Liver (tissue), 3 donors: Measurements from ENCODE around the gene SLC5A12.

ENCODE experiments used
- EGR1 ChIP-seq, 2 donors: IDR thresholded peaks; 2 replicates each; pipeline ENCODE4 v1.6.1; 2016 to 2018; ENCODE audit warnings: antibody characterized with exemption in 2 of 2, low read depth in 2 of 2
- FOXA1 ChIP-seq: IDR thresholded peaks from 2 replicates; pipeline ENCODE4 v1.6.1; 2016; ENCODE audit warnings: antibody characterized with exemption
- GABPA ChIP-seq, 2 donors: IDR thresholded peaks in 1 of 2; conservative IDR thresholded peaks in 1 of 2; 2 replicates each; pipeline ENCODE4 v1.6.1; 2016; ENCODE audit warnings: antibody characterized with exemption in 2 of 2, mild to moderate bottlenecking in 1 of 2, moderate library complexity in 1 of 2
- HNF4G ChIP-seq: IDR thresholded peaks from 2 replicates; pipeline ENCODE4 v1.6.1; 2016; ENCODE audit warnings: antibody characterized with exemption
- RAD21 ChIP-seq, 2 donors: IDR thresholded peaks; 2 replicates each; pipeline ENCODE4 v1.6.1; 2016; ENCODE audit warnings: antibody characterized with exemption in 2 of 2, mild to moderate bottlenecking in 2 of 2
- TAF1 ChIP-seq: conservative IDR thresholded peaks from 2 replicates; pipeline ENCODE4 v1.6.1; 2016; ENCODE audit warnings: antibody characterized with exemption, mild to moderate bottlenecking
- YY1 ChIP-seq: IDR thresholded peaks from 2 replicates; pipeline ENCODE4 v1.6.1; 2016; ENCODE audit warnings: antibody characterized with exemption, mild to moderate bottlenecking
- ZBTB33 ChIP-seq: IDR thresholded peaks from 2 replicates; pipeline ENCODE4 v1.6.1; 2016; ENCODE audit warnings: antibody characterized with exemption
- TF ChIP-seq, protein P1 (sequence below): fragments of 150-350 bp; IDR thresholded peaks from 2 replicates; pipeline ENCODE4 v1.5.1; 2017; ENCODE audit warnings: improper control_type of control experiment, low read depth, low read length; ENCODE audit not compliant: missing input control
- TF ChIP-seq, protein P2 (sequence below): IDR thresholded peaks from 2 replicates; pipeline ENCODE4 v1.6.1; 2016; ENCODE audit warnings: antibody characterized with exemption, mild to moderate bottlenecking
- TF ChIP-seq, protein P3 (sequence below): IDR thresholded peaks from 2 replicates; pipeline ENCODE4 v1.6.1; 2016; ENCODE audit warnings: antibody characterized with exemption
- TF ChIP-seq, protein P4 (sequence below): IDR thresholded peaks from 2 replicates; pipeline ENCODE4 v1.6.1; 2016; ENCODE audit warnings: antibody characterized with exemption
- donor health status: healthy.
- donor health status: healthy.

GRCh38 chr11:26702406-26702805 lies 19.5 kb downstream of the SLC5A12 start:
- TF ChIP-seq, protein P1, sequence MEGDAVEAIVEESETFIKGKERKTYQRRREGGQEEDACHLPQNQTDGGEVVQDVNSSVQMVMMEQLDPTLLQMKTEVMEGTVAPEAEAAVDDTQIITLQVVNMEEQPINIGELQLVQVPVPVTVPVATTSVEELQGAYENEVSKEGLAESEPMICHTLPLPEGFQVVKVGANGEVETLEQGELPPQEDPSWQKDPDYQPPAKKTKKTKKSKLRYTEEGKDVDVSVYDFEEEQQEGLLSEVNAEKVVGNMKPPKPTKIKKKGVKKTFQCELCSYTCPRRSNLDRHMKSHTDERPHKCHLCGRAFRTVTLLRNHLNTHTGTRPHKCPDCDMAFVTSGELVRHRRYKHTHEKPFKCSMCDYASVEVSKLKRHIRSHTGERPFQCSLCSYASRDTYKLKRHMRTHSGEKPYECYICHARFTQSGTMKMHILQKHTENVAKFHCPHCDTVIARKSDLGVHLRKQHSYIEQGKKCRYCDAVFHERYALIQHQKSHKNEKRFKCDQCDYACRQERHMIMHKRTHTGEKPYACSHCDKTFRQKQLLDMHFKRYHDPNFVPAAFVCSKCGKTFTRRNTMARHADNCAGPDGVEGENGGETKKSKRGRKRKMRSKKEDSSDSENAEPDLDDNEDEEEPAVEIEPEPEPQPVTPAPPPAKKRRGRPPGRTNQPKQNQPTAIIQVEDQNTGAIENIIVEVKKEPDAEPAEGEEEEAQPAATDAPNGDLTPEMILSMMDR, result no peak
- no peak for TF ChIP-seq YY1
- TF ChIP-seq, protein P2, sequence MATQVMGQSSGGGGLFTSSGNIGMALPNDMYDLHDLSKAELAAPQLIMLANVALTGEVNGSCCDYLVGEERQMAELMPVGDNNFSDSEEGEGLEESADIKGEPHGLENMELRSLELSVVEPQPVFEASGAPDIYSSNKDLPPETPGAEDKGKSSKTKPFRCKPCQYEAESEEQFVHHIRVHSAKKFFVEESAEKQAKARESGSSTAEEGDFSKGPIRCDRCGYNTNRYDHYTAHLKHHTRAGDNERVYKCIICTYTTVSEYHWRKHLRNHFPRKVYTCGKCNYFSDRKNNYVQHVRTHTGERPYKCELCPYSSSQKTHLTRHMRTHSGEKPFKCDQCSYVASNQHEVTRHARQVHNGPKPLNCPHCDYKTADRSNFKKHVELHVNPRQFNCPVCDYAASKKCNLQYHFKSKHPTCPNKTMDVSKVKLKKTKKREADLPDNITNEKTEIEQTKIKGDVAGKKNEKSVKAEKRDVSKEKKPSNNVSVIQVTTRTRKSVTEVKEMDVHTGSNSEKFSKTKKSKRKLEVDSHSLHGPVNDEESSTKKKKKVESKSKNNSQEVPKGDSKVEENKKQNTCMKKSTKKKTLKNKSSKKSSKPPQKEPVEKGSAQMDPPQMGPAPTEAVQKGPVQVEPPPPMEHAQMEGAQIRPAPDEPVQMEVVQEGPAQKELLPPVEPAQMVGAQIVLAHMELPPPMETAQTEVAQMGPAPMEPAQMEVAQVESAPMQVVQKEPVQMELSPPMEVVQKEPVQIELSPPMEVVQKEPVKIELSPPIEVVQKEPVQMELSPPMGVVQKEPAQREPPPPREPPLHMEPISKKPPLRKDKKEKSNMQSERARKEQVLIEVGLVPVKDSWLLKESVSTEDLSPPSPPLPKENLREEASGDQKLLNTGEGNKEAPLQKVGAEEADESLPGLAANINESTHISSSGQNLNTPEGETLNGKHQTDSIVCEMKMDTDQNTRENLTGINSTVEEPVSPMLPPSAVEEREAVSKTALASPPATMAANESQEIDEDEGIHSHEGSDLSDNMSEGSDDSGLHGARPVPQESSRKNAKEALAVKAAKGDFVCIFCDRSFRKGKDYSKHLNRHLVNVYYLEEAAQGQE, result no peak
- TF ChIP-seq, protein P3, sequence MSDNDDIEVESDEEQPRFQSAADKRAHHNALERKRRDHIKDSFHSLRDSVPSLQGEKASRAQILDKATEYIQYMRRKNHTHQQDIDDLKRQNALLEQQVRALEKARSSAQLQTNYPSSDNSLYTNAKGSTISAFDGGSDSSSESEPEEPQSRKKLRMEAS, result no peak
- no peak for TF ChIP-seq ZBTB33
- TF ChIP-seq GABPA (IDR thresholded peaks at IDR 0.05 in 1 of 2, conservative IDR thresholded peaks at IDR 0.05 in 1 of 2), result no peak
- TF ChIP-seq, protein P4, sequence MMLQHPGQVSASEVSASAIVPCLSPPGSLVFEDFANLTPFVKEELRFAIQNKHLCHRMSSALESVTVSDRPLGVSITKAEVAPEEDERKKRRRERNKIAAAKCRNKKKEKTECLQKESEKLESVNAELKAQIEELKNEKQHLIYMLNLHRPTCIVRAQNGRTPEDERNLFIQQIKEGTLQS, result no peak
- no peak for TF ChIP-seq FOXA1
- TF ChIP-seq EGR1 (IDR thresholded peaks at IDR 0.05; ENCODE audit: low read depth in 2 of 2), result no peak
- TF ChIP-seq TAF1, result no peak
- TF ChIP-seq RAD21 (IDR thresholded peaks at IDR 0.05), result no peak
- TF ChIP-seq HNF4G, result no peak
